SK-N-SH treated with all-trans-retinoic acid at 6 μM for 48 hours (cell line): ENCODE measurements around the gene ST6GAL1.

Source experiments
- ISL1 ChIP-seq: fragments of 250-450 bp; sonication (Bioruptor Pico); IDR thresholded peaks from 2 replicates; pipeline ENCODE4 v2.1.2; 2022; ENCODE audit warnings: mild to moderate bottlenecking, moderate library complexity
- PATZ1 ChIP-seq: fragments of 250-450 bp; sonication (Bioruptor Pico); IDR thresholded peaks from 2 replicates; pipeline ENCODE4 v1.8.0; 2020; ENCODE audit warnings: mild to moderate bottlenecking, moderate library complexity, borderline replicate concordance
- TSHZ2 ChIP-seq: fragments of 250-450 bp; sonication (Bioruptor Pico); IDR thresholded peaks from 2 replicates; pipeline ENCODE4 v1.5.0; 2020; ENCODE audit warnings: mild to moderate bottlenecking, moderate library complexity
- ZNF70 ChIP-seq: fragments of 450-650 bp; formaldehyde crosslinking; IDR thresholded peaks from 2 replicates; pipeline ENCODE4 v1.5.0; 2020; ENCODE audit warnings: mild to moderate bottlenecking, moderate library complexity

GRCh38 chr3:187069857-187070516 lies 139.7 kb downstream of the ST6GAL1 start:
- no peak for TF ChIP-seq ZNF70
- TF ChIP-seq PATZ1 (CRISPR knock-in tag), result no peak
- TF ChIP-seq TSHZ2 (CRISPR knock-in tag), result no peak
- no peak for TF ChIP-seq ISL1 (CRISPR knock-in tag)
